Upper lobe of left lung (tissue), 4 donors: Measurements from ENCODE around the gene LRRC39.

Experiments used
- POLR2A ChIP-seq, 4 donors: fragments of 450-650 bp; IDR thresholded peaks; one replicate each; pipeline ENCODE4 v1.5.1; 2016 to 2017; ENCODE audit warnings: antibody characterized with exemption in 4 of 4, mild to moderate bottlenecking in 2 of 4
- TF ChIP-seq, protein P1 (sequence below), 6 experiments: fragments of 450-650 bp in 4 of 6; fragments of 200-600 bp in 2 of 6; sonication (generic) in 2 of 6; IDR thresholded peaks; one replicate each; pipeline ENCODE4 v1.5.1; 2016 to 2019; ENCODE audit warnings: antibody characterized with exemption in 6 of 6

GRCh38 chr1:100198596-100198995 lies 20.5 kb upstream of the LRRC39 start:
- TF ChIP-seq, protein P1, sequence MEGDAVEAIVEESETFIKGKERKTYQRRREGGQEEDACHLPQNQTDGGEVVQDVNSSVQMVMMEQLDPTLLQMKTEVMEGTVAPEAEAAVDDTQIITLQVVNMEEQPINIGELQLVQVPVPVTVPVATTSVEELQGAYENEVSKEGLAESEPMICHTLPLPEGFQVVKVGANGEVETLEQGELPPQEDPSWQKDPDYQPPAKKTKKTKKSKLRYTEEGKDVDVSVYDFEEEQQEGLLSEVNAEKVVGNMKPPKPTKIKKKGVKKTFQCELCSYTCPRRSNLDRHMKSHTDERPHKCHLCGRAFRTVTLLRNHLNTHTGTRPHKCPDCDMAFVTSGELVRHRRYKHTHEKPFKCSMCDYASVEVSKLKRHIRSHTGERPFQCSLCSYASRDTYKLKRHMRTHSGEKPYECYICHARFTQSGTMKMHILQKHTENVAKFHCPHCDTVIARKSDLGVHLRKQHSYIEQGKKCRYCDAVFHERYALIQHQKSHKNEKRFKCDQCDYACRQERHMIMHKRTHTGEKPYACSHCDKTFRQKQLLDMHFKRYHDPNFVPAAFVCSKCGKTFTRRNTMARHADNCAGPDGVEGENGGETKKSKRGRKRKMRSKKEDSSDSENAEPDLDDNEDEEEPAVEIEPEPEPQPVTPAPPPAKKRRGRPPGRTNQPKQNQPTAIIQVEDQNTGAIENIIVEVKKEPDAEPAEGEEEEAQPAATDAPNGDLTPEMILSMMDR (IDR thresholded peaks at IDR 0.05) = no peak
- no peak for TF ChIP-seq POLR2A (IDR thresholded peaks at IDR 0.05)
